Tibial nerve (tissue), 4 donors: ENCODE measurements around the gene LDB1. TPM values are rescaled to one million over a fixed set of nuclear protein-coding genes. Genes with fewer than 3 reads are reported as not detected.

Source experiments
- DNase-seq, 2 donors: peaks; one replicate each; pipeline ENCODE4 v3.0.0-alpha.2; 2019; ENCODE audit warnings: low spot score in 2 of 2
- H3K27ac ChIP-seq, 4 donors: fragments of 200-600 bp; sonication (generic) in 3 of 4; one replicate each; pipeline ENCODE4 v1.5.1; 2017 to 2019; ENCODE audit warnings: mild to moderate bottlenecking in 1 of 4
- H3K27me3 ChIP-seq, 2 donors: fragments of 200-600 bp; sonication (generic) in 1 of 2; one replicate each; pipeline versions ENCODE4 v1.5.1 to v1.6.0; 2017 to 2019
- H3K36me3 ChIP-seq, 3 donors: fragments of 200-600 bp; sonication (generic); one replicate each; pipeline ENCODE4 v1.5.1; 2018 to 2019
- H3K4me1 ChIP-seq, 4 donors: fragments of 200-600 bp; sonication (generic) in 3 of 4; one replicate each; pipeline ENCODE4 v1.5.1; 2017 to 2019
- H3K4me3 ChIP-seq, 4 donors: fragments of 200-600 bp; sonication (generic) in 3 of 4; one replicate each; pipeline ENCODE4 v1.5.1; 2017 to 2019; ENCODE audit warnings: mild to moderate bottlenecking in 1 of 4, moderate library complexity in 1 of 4
- H3K9me3 ChIP-seq, 4 donors: fragments of 200-600 bp; sonication (generic) in 3 of 4; one replicate each; pipeline ENCODE4 v1.5.1; 2017 to 2019
- CTCF ChIP-seq, 5 experiments: fragments of 200-600 bp in 3 of 5; fragments of 450-650 bp in 2 of 5; sonication (generic) in 3 of 5; IDR thresholded peaks; one replicate each; pipeline ENCODE4 v1.5.1; 2016 to 2019; ENCODE audit warnings: antibody characterized with exemption in 5 of 5, mild to moderate bottlenecking in 3 of 5, moderate library complexity in 2 of 5
- EP300 ChIP-seq, 2 donors: sonication (generic); formaldehyde crosslinking; IDR thresholded peaks; one replicate each; pipeline ENCODE4 v1.6.1; 2017; ENCODE audit warnings: antibody characterized with exemption in 2 of 2, mild to moderate bottlenecking in 1 of 2
- POLR2A ChIP-seq, 2 donors: fragments of 450-650 bp; IDR thresholded peaks; one replicate each; pipeline ENCODE4 v1.6.1; 2017; ENCODE audit warnings: antibody characterized with exemption in 2 of 2, mild to moderate bottlenecking in 2 of 2, moderate library complexity in 2 of 2
- WGBS, 2 donors: methylation state at CpG; one replicate each; pipeline ENCODE4 v1.1.5; 2018; 5-methylcytosine and 5-hydroxymethylcytosine counted together
- total RNA-seq, 4 donors: library from RNA; depleted of rRNA; stranded (reverse); fragments of >200 nt; gene quantifications; one replicate each; pipeline ENCODE4 v1.1.0, GENCODE V29; 2016

The LDB1 gene
- total RNA-seq: 10 to 100 TPM; 37.0 to 50.7 (median 45.8) TPM

- 1% methylated on average over 48 to 63 of the region's 104 CpGs for WGBS, 2 donors
- H3K4me3 ChIP-seq: peak within 1 kb of the TSS; percentile 67 to 96 (median 91)
Measured at GRCh38 chr10:102120142-102120990, at the start of gene LDB1. Gene LDB1, minus strand, starts transcription at chr10:102120368. Its CDS starts 258 bp downstream, at chr10:102120110.

GRCh38 chr10:102167861-102168260, 47.7 kb upstream of the LDB1 start:
- no peaks in the 10 kb centered on the region for H3K9me3 ChIP-seq
- peaks cover 0 to 17% (median 0%) of the 10 kb centered on the region in 3 donors for H3K36me3 ChIP-seq
- no peaks in the 10 kb centered on the region for H3K27me3 ChIP-seq
- H3K4me3 ChIP-seq: no peak overlapping the region
- DNase-seq: no peak
- WGBS, 2 donors: 50 to 69% methylated on average over 1 of the region's 1 CpG
- no peak overlapping the region for H3K27ac ChIP-seq
- TF ChIP-seq CTCF (IDR thresholded peaks at IDR 0.05) (no peak), POLR2A (IDR thresholded peaks at IDR 0.05) (no peak), EP300 (IDR thresholded peaks at IDR 0.05) (no peak)
- peaks cover 0 to 11% (median 1%) of the 10 kb centered on the region in 4 donors for H3K4me1 ChIP-seq

More at GRCh38 chr10:102120142-102120990, at the start of gene LDB1:
- Histone ChIP-seq H3K27ac (peak within 1 kb of the TSS; percentile 92 to 100 (median 98)), H3K27me3 (no peaks in the 10 kb centered on the region), H3K9me3 (no peaks in the 10 kb centered on the region), H3K4me1 (peaks cover 7 to 56% (median 48%) of the 10 kb centered on the region in 4 donors), H3K36me3 (no peaks in the 10 kb centered on the region)
- TF ChIP-seq EP300 (IDR thresholded peaks at IDR 0.05) (peak in 1 of 2 donors; percentile 97), CTCF (IDR thresholded peaks at IDR 0.05) (peak in 2 of 5 experiments; percentile 14 to 43), POLR2A (IDR thresholded peaks at IDR 0.05) (peak; percentile 86 to 91)
- peak; percentile 56 to 67 for DNase-seq

GRCh38 chr10:102163342-102163989, 43.3 kb upstream of the LDB1 start:
- no peak overlapping the region for H3K4me3 ChIP-seq
- H3K27ac ChIP-seq: no peak overlapping the region
- peaks cover 3 to 60% (median 24%) of the 10 kb centered on the region in 3 donors for H3K36me3 ChIP-seq
- no peaks in the 10 kb centered on the region for H3K9me3 ChIP-seq
- no peaks in the 10 kb centered on the region for H3K27me3 ChIP-seq
- no peaks in the 10 kb centered on the region for H3K4me1 ChIP-seq
- TF ChIP-seq POLR2A (IDR thresholded peaks at IDR 0.05) (no peak), EP300 (IDR thresholded peaks at IDR 0.05) (no peak), CTCF (IDR thresholded peaks at IDR 0.05) (no peak)
- no peak for DNase-seq
- 70 to 75% methylated on average over 4 of the region's 4 CpGs for WGBS, 2 donors

GRCh38 chr10:102159831-102160230, 39.7 kb upstream of the LDB1 start:
- peaks cover 7 to 92% (median 30%) of the 10 kb centered on the region in 3 donors for H3K36me3 ChIP-seq
- no peaks in the 10 kb centered on the region for H3K27me3 ChIP-seq
- no peak overlapping the region for H3K27ac ChIP-seq
- WGBS, 2 donors: 95 to 98% methylated on average over 4 of the region's 4 CpGs
- no peaks in the 10 kb centered on the region for H3K9me3 ChIP-seq
- H3K4me1 ChIP-seq: no peaks in the 10 kb centered on the region
- no peak overlapping the region for H3K4me3 ChIP-seq
- DNase-seq: no peak
- no peak for TF ChIP-seq EP300 (IDR thresholded peaks at IDR 0.05)
- no peak for TF ChIP-seq CTCF (IDR thresholded peaks at IDR 0.05)
- no peak for TF ChIP-seq POLR2A (IDR thresholded peaks at IDR 0.05)
